SU-DHL-6 (cell line): ENCODE results near the gene STK32B.

Experiments
- H2AFZ ChIP-seq: fragments of 200-600 bp; sonication (generic); 2 replicates; pipeline ENCODE4 v1.6.1; 2014; ENCODE audit warnings: low read depth, mild to moderate bottlenecking, moderate library complexity, mixed read lengths, antibody characterized with exemption, low read length; ENCODE audit not compliant: severe bottlenecking
- H3F3A ChIP-seq: fragments of 200-600 bp; shearing (Covaris generic); 2 replicates; pipeline ENCODE4 v1.6.0; 2016; ENCODE audit warnings: antibody characterized with exemption, mild to moderate bottlenecking; ENCODE audit not compliant: insufficient read depth
- H3K27ac ChIP-seq: fragments of 200-600 bp; sonication (generic); 2 replicates; pipeline ENCODE4 v1.5.1; 2016; ENCODE audit warnings: low read depth, mild to moderate bottlenecking, low read length, moderate library complexity, mixed read lengths
- H3K27me3 ChIP-seq: fragments of 200-600 bp; sonication (generic), shearing (Covaris generic); 2 replicates; pipeline ENCODE4 v1.6.0; 2014; ENCODE audit warnings: mild to moderate bottlenecking, low read length
- H3K36me3 ChIP-seq: fragments of 200-600 bp; sonication (generic); 2 replicates; pipeline ENCODE4 v1.6.1; 2014; ENCODE audit warnings: mild to moderate bottlenecking, low read length, mixed read lengths
- H3K4me2 ChIP-seq: fragments of 300-600, 200-600 bp; shearing (Covaris generic), sonication (generic); 2 replicates; pipeline ENCODE4 v1.6.0; 2014; ENCODE audit warnings: low read length, low read depth, mild to moderate bottlenecking; ENCODE audit not compliant: poor library complexity, severe bottlenecking
- H3K4me3 ChIP-seq: fragments of 200-600 bp; sonication (generic); 2 replicates; pipeline ENCODE4 v1.5.1; 2014; ENCODE audit warnings: antibody characterized with exemption, low read length, mild to moderate bottlenecking, mixed read lengths; ENCODE audit not compliant: insufficient read depth, poor library complexity, severe bottlenecking
- H3K79me2 ChIP-seq: fragments of 200-600 bp; sonication (generic); 2 replicates; pipeline ENCODE4 v1.6.1; 2014; ENCODE audit warnings: mild to moderate bottlenecking, low read length, moderate library complexity; ENCODE audit not compliant: insufficient read depth
- H3K9ac ChIP-seq: fragments of 200-600 bp; sonication (generic); 2 replicates; pipeline ENCODE4 v1.7.0; 2014; ENCODE audit warnings: mild to moderate bottlenecking, low read length
- H3K9me2 ChIP-seq: fragments of 200-600 bp; sonication (generic); replicated peaks from 2 replicates; pipeline ENCODE4 v1.6.1; 2014; ENCODE audit warnings: low read length; ENCODE audit not compliant: insufficient read depth
- H3K9me3 ChIP-seq: fragments of 200-600 bp; sonication (generic); 2 replicates; pipeline ENCODE4 v1.6.1; 2014; ENCODE audit warnings: low read length, mixed read lengths; ENCODE audit not compliant: insufficient read depth
- H4K20me1 ChIP-seq: fragments of 200-600 bp; sonication (generic); 2 replicates; pipeline ENCODE4 v1.6.1; 2014; ENCODE audit warnings: low read depth, mild to moderate bottlenecking, antibody characterized with exemption, low read length, moderate library complexity, mixed read lengths
- CTCF ChIP-seq: fragments of 200-600 bp; sonication (generic); IDR thresholded peaks from one replicate; pipeline ENCODE4 v1.5.1; 2017; ENCODE audit warnings: antibody characterized with exemption, mild to moderate bottlenecking, low read length, moderate library complexity; ENCODE audit not compliant: insufficient read depth, poor library complexity, severe bottlenecking
- EZH2phosphoT487 ChIP-seq: fragments of 200-600 bp; sonication (generic), shearing (Covaris generic); conservative IDR thresholded peaks from 2 replicates; pipeline ENCODE4 v1.6.1; 2018; ENCODE audit warnings: mild to moderate bottlenecking, antibody characterized with exemption, low read length, moderate library complexity, mixed read lengths

Gene STK32B

GRCh38 chr4:5451243-5451642 is 400.0 kb downstream of the STK32B start:
- Histone ChIP-seq H4K20me1 (no peaks in the 10 kb centered on the region), H3K9me2 (no peaks in the 10 kb centered on the region), H3K4me2 (no peak overlapping the region), H3K9me3 (no peaks in the 10 kb centered on the region), H3K79me2 (no peaks in the 10 kb centered on the region), H3K9ac (no peak overlapping the region), H3K36me3 (no peaks in the 10 kb centered on the region), H3K4me3 (no peak overlapping the region), H3K27me3 (no peaks in the 10 kb centered on the region), H3K27ac (no peak overlapping the region), H3F3A (no peaks in the 10 kb centered on the region), H2AFZ (no peak overlapping the region)
- TF ChIP-seq CTCF (no peak), EZH2phosphoT487 (no peak)

GRCh38 chr4:5452156-5452555 is 400.9 kb downstream of the STK32B start:
- Histone ChIP-seq H3K27ac (no peak overlapping the region), H3K27me3 (no peaks in the 10 kb centered on the region), H3F3A (no peaks in the 10 kb centered on the region), H3K9me3 (no peaks in the 10 kb centered on the region), H4K20me1 (no peaks in the 10 kb centered on the region), H3K9ac (no peak overlapping the region), H3K79me2 (no peaks in the 10 kb centered on the region), H3K4me2 (no peak overlapping the region), H3K4me3 (no peak overlapping the region), H2AFZ (no peak overlapping the region), H3K36me3 (no peaks in the 10 kb centered on the region), H3K9me2 (no peaks in the 10 kb centered on the region)
- no peak for TF ChIP-seq EZH2phosphoT487
- TF ChIP-seq CTCF: no peak

GRCh38 chr4:5455003-5455585 is 403.8 kb downstream of the STK32B start:
- Histone ChIP-seq H3F3A (no peaks in the 10 kb centered on the region), H3K36me3 (no peaks in the 10 kb centered on the region), H3K27me3 (no peaks in the 10 kb centered on the region), H2AFZ (no peak overlapping the region), H4K20me1 (no peaks in the 10 kb centered on the region), H3K4me3 (no peak overlapping the region), H3K9ac (no peak overlapping the region), H3K9me3 (no peaks in the 10 kb centered on the region), H3K4me2 (no peak overlapping the region), H3K79me2 (no peaks in the 10 kb centered on the region), H3K9me2 (no peaks in the 10 kb centered on the region), H3K27ac (no peak overlapping the region)
- TF ChIP-seq EZH2phosphoT487: no peak
- no peak for TF ChIP-seq CTCF
